GM19025 (cell line): ENCODE data around the gene CTDNEP1.
A peak's percentile ranks its signal among the peaks of the same experiment; 100 is the strongest.

ENCODE experiments used
- ATAC-seq: cut with Tn5 transposase; IDR thresholded peaks from one replicate; pipeline ENCODE4 v1.9.1; 2021; ENCODE audit warnings: mild to moderate bottlenecking, low read depth, moderate library complexity; ENCODE audit not compliant: unreplicated experiment

The CTDNEP1 gene

DNA sequence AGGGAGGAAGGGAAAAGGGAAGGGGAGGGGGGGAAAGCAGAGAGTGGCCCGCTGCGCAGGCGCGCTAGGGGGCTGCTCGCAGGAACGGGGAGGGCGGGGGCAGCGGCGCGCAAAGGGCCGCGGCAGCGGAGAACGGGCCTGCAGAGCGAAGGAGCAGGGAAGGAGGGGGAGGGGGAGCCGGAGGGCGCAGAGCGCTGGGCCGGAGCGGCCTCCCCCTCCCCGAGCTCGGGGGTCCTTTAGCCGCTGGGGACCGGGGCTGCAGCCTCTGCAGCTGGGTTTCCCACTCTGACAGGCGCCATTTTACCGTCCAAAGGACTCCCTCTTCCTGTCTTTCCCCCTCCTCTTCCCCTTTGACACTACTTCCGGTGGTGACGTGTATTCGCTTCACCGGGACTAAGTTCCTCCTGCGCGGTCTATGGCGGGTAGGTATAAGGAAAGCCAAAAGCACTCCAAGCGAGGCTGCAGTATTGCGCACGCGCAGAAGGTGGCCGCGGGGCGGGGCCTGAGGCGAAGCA lies at the start of gene CTDNEP1:
Gene CTDNEP1, minus strand, starts transcription at position 74 of the 515 bp plus-strand sequence. CDS start 438 bp downstream, outside the sequence.
- ATAC-seq = peak; percentile 89

DNA sequence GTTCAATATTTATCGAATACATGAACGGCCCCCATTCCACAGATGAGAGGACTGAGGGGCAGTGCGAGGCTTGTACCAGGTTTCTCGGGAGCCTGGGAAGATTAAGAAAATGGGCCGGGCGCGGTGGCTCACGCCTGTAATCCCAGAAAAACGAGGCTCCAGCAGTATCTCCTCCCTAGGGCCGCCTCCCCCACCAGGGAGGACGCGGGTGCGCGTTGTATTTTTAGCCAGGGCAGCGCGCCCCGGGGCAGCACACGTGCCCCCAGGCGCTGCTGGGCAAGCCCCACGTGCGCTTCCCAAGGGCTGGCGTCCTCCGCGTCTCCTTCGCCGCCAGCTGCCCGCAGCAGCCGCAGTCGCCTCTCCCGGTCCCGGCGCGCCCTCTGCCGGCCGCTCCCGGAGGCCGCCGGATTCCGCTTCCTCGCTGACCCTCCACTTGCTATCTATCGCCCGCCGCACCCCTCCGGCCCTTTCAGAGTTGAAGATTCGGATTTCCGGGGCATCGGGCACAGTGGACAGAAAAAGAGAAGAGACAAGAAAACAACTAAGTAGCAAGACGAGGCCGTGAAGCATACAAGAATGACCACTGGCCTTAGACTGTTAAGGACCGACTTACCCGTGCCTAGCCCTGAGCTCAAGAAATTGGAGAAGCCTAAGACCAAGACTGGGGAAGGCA lies 44.8 kb upstream of the CTDNEP1 start:
- no peak for ATAC-seq

DNA sequence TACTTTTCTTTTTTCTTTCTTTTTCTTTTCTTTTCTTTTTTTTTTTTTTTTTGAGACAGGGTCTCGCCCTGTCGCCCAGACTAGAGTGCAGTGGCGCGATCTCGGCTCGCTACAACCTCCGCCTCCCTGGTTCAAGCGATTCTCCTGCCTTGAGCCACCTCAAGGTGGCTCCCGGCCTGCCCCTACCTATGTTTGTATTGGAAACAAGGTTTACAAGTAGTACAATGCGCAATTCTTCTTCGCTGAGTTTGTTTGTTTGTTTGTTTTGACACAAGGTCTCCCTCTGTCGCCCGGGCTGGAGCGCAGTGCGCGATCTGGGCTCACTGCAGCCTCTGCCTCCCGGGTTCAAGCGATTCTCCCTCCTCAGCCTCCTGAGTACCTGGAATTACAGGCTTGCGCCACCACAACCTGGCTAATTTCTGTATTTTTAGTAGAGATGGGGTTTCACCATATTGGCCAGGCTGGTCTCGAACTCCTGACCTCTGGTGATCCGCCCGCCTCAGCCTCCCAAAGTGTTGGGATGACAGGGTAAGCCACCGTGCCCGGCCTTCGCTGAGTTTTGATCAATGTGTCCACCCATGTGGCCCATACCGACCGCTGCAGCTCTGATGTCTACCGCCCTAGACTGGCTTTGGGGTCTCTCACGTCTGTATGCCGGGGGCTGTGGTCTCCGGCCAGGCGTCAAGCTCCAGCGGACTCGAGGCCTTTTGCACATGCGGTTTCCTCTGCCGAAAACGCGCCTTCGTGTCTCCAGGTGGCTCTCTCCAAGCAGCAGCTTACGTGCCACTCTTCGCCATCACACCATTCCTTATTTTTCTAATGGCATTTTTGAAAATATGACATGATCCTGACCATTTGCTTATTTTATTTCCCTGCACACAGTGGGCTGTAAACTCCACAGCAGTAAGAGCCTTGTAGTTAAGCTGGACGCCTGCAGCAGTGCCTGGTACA lies 44.0 kb upstream of the CTDNEP1 start:
- ATAC-seq = no peak

DNA sequence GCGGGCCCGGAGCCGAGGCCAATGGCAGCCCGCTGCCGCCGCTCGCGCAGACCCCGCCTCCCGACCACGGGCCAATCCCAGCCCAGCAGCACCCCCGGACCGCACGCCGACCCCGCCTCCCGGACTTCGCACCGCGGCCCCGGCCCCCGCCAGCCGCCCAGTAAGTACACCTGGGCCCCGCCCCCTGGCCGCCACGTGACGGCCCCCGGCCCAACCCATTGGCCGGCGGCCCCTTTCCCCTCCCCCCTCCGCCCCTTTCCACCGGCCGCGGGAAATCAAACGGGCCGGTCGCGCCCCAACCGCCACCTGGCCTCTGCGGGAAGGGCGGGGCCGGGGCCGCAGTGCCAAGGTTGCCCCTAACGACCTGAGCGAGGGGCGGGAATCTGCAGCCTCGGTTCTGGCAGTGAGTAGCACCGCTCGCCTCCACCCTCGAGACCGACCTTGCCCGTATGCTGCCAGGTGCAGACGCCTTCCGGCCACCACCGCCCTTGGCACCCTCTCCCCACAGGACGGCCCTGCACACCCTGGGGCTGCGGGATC lies 43.1 kb upstream of the CTDNEP1 start, which contains the start of gene YBX2:
Gene YBX2, minus strand, starts transcription at position 26 of the 540 bp plus-strand sequence. CDS start 139 bp downstream, outside the sequence.
- no peak for ATAC-seq

DNA sequence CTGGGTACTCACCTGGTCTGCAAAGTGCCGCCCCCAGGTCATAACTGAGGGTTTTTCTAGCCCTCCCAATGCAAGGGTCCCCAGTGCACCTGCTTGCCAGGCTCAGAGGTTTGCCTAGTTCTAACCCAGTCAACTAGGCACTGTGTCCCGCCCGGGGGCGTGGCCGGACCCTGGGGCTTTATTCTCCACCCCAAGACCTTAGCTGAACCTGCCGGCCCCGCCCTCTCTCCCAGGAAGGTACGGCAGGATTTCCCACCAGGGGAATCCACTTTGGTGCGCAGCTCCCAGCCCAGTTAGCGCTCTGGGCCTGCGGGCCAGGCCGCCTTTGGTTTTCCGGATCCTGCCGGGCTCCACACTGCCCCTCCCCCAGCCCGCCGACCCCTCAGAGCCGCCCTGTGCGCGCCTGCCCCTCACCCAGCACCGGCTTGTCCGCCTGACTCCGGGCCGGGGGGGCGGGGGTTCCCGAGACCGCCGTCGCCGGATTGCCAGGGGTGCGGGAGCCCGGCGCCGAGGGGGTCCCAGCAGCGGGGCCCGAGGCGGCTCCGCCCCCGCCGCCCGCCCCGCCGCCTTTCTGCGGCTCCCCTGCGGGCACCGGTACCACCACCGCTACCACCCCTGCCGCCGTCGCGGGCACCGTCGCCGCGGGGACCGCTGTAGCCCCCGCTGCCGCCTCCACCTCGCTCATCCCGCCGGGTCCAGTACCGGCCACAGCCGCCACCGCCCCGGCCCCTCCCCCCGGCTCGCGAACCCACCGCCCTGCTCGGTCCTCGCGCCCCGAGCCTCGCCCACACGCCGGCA lies 42.5 kb upstream of the CTDNEP1 start:
- no peak for ATAC-seq

DNA sequence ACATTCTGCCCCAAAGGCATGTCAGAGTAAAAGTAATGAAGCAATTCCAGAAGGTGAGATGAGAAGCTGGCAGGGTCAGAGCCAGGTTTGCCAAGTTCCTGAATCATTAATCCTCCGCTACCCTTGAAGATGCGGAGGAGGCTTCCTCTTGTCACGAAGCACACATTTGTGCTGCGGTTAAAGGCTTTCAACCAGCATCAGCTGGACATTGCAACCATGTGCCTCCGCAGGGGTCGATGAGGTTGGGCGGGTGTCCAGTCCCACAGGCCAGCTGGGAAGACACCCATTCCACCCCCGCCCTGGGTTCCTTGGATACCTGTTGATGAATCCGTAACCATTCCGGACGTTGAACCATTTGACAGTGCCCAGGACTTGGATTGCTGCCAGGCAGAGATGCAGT lies 41.6 kb upstream of the CTDNEP1 start:
- ATAC-seq = no peak

DNA sequence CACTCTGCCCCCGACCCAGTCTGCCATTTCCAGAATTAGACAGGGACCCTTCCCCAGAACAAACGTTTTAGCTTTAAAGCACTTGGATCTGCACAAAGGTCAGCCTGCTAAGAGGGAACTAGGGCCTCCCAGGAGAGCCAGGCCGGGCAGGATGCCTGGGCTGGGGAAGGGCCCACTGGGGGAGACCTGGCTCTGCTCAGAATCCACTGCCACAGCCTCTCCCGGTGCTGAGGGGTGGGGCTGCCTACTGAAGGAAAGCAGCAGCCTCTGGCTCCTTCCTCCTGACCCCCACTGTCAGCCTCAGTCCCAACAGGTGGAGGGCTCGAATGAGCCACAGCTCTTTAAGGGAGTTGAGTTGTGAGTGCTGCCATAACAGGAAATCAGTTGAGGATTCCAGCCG lies 41.2 kb upstream of the CTDNEP1 start:
- no peak for ATAC-seq

DNA sequence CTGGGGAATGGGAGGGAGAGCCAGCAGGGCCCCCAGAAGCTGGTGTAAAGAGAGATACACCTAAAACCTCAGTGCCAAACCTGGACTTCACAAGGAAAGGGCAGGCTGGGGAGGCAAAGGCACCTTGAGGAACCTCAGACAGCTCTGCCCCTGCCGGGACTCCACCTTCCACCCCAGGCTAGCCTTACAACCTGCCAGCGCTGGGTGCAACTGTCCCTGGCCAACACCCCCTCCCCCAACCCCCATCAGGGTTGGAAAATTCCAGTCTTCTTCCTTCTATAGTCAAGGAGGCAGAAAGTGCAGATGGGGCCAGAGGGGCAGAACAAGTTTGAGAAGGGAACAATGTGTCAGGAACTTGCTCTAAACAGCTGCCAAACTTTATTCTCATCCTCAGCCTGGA lies 40.7 kb upstream of the CTDNEP1 start:
- ATAC-seq = no peak

DNA sequence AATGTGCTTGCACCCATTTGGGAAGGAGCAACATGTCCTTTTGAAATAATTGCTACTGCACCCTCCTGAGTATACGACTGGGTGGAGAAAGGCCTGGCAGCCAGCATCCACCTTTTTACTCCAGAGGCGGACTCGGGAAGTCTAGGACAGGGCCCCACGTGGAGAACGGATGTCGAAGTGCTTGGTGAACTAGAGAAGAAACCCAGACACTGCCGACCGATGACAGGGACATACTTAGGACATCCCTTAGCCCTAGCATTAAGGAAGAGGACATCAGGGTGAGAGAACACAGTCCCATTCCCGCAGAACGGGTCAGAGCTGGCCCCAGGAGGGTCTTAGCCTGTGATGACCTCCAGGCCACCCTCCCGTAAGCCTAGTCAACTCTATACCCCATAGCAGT lies 39.2 kb upstream of the CTDNEP1 start:
- no peak for ATAC-seq

DNA sequence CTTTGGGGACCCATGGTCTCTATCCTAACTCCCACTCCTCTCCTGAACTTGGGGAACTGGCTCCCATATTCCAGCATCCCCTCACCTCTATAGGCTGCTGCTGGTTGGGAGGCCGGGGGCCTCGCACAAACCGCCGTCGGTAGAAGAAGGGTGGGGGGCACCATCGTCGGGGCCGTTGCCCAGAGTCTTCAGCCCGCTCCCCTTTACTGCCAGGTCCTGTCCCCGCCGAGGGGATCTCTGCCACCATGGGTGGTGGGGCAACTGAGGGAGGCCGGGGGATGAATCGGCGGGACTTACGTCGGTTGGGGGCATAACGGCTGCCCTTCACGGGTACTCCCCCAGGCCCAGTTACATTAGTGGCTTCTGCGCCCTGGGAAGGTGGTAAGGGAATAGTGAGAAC lies 38.6 kb upstream of the CTDNEP1 start:
- no peak for ATAC-seq

DNA sequence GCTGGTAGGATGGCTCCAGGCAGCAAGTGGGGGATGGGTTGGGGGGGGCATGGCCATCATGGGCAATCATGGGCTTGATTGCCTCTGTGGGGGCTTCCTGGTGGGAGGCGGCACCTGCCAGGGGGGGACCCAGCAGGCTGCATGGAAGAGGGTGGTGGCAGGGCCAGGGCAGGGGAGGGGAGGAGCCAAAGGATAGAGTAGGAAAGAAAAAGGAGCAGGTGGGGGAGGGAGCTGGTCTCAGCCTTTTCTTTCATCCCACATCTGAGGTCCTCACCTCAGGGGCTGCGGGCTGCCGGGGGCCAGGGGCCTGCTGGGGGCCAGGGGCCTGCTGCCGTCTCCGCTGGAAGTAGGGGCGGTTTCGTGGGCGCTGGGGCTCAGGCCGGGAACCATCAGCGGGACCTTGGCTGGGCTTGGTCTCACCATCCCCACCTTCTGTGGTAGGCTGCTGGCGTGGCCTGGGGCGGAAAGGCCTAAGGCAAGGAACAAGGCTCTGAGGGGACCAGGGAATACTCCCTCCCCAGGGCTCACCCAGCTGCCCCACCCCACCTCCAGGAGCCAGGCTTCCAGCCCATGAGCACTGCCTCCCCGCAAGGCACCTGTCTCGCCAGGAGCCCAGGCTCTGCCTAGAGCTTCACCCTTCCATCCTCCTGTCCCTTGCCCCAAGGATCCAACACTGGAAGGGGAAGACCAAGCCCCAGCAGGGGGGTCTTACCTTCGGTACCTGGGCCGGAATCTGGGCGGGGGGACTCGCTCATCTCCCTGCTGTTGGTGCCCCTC lies 37.9 kb upstream of the CTDNEP1 start:
- ATAC-seq = no peak

DNA sequence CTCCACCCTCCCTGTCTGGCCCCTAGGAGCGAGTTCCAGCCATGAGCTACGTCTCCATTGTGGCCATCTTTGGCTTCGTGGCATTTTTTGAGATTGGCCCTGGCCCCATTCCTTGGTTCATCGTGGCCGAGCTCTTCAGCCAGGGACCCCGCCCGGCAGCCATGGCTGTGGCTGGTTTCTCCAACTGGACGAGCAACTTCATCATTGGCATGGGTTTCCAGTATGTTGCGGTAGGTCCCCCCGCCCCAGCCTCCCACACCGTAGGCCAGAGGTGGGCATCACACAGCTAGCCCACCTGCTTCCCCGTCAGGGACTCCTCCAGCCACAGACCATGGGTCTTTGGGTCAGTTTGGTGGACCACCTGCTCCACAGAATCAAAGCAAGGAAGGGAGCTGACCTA lies 34.1 kb upstream of the CTDNEP1 start:
- no peak for ATAC-seq

DNA sequence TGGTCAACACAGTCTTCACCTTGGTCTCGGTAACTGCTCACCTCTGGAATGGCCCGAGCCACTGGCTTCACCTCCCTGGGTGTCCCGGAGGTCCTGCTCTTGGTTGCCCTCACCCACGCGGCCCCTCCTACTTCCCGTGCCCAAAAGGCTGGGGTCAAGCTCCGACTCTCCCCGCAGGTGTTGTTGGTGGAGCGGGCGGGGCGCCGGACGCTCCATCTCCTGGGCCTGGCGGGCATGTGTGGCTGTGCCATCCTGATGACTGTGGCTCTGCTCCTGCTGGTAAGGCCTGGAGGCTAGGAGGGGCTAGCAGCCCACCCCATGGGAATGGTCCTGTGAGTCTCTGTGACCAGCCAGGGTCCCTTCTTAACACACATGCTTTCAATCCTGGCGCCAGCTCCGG lies 33.4 kb upstream of the CTDNEP1 start:
- no peak for ATAC-seq

DNA sequence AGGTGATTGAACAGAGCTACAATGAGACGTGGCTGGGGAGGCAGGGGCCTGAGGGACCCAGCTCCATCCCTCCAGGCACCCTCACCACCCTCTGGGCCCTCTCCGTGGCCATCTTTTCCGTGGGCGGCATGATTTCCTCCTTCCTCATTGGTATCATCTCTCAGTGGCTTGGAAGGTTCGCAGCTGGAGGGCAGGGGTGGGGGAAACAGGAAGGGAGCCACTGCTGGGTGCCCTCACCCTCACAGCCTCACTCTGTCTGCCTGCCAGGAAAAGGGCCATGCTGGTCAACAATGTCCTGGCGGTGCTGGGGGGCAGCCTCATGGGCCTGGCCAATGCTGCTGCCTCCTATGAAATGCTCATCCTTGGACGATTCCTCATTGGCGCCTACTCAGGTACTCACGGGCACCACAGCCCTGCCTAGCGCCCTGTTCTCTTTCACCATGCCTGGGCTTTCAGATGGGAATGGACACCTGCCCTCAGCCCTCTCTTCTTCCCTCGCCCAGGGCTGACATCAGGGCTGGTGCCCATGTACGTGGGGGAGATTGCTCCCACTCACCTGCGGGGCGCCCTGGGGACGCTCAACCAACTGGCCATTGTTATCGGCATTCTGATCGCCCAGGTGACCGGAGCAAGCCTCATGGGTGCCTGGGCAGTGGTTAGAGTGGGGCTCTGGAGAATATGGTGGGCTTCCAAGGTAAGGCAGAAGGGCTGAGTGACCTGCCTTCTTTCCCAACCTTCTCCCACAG lies 32.1 kb upstream of the CTDNEP1 start:
- ATAC-seq = no peak

DNA sequence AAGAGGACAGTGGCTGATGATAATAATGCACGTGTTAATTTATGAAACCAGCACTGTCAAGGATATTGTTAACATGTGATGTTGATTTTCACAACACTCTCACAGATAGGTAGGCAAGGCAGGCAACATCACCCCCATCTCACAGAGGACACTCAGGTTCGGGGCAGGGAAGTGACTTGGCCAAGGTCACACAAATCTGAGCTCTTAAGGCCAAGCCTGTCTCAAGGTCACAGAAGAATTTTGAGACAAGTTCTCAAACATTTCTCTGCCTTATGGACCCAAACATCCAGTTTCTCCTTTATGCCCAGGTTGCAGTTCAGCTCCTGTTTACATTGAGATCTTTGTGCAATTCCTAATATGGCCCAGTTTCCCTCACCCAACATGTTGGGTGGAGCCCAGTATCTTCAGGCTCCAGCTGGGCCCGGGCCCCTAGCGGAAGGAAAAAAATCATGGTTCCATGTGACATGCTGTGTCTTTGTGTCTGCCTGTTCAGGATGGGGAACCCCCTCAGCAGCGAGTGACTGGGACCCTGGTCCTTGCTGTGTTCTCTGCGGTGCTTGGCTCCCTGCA lies 31.3 kb upstream of the CTDNEP1 start:
- ATAC-seq = no peak

DNA sequence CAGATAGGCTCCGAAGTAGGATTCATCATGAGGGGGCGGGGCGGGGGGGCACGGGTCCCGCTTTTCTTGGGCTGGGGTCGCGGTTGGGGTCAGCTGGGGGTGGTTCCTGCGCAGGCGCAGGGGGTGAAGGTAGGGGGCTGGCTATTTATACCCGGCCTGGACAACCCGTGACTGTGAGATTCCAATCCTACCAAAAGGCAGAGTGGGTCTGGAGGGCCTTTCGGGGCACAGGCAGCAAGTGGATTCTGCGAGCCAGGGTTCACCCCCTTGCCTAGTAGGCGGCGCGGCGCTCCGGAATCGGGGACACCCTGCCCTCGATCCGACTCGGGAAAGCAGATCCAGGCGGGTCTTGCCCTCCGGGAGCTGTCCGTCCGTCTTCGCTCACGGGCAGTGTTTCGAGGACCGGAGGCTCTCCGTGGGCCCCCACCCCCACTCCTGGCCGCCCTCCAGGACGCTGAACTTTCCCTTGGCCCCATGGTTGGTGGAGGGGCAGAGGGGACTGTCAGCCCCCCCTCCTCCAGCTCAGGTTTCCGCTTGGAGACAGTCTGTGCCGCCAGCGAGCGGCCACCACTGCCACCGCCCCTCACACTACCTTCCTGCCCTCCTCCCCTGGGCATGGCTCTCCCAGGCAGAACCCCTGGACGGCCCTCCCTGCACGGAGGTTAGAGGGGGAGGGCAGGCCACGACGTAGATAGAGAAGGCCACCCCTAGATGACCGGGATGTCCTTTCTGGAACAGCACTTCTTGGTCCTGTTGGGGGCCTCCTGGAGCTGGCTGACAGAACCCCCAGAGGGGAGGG lies 30.6 kb upstream of the CTDNEP1 start:
- no peak for ATAC-seq

DNA sequence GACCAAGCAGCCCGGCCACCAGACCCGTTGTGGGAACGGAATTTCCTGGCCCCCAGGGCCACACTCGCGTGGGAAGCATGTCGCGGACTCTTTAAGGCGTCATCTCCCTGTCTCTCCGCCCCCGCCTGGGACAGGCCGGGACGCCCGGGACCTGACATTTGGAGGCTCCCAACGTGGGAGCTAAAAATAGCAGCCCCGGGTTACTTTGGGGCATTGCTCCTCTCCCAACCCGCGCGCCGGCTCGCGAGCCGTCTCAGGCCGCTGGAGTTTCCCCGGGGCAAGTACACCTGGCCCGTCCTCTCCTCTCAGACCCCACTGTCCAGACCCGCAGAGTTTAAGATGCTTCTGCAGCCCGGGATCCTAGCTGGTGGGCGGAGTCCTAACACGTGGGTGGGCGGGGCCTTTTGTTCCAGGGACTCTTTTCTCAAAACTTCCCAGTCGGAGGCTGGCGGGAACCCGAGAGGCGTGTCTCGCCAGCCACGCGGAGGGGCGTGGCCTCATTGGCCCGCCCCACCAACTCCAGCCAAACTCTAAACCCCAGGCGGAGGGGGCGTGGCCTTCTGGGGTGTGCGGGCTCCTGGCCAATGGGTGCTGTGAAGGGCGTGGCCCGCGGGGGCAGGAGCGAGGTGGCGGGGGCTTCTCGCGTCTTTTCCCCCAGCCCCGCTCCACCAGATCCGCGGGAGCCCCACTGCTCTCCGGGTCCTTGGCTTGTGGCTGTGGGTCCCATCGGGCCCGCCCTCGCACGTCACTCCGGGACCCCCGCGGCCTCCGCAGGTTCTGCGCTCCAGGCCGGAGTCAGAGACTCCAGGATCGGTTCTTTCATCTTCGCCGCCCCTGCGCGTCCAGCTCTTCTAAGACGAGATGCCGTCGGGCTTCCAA lies 29.8 kb upstream of the CTDNEP1 start, which contains the start of gene SLC2A4:
Gene SLC2A4, plus strand, starts transcription at position 645 of the 879 bp plus-strand sequence. Its CDS starts 217 bp downstream, at position 862.
- ATAC-seq = no peak
